Stimulated activated CD8-positive, alpha-beta memory T cell treated with anti-CD3 and anti-CD28 coated beads, Interleukin-7, amount 100 ng/mL, for 1 hour (primary cell): ENCODE results near the gene SLC25A27.

Experiments
- DNase-seq, 2 donors: peaks; one replicate each; pipeline ENCODE4 v3.0.0-alpha.2; 2020; ENCODE audit warnings: low read depth in 2 of 2

Gene SLC25A27

DNA sequence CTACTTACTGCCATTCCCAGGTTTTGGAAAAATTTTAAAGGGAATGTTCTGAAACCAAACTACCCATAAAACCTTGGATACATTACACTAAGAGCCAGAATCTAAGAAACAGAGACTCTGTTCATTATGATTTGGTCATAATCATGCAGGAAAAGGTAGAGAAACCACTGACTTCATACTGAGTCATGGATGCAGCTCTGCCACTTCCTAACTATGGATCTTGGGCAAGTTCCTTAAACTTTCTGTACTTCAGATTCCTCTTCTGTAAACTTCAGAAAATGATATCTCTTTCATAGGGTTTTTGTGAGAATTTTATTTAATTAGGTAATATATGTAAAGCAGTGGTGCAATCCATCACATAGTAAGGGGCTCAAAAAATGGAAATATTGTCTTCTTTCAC lies 62.4 kb downstream of the SLC25A27 start:
- no peak for DNase-seq

DNA sequence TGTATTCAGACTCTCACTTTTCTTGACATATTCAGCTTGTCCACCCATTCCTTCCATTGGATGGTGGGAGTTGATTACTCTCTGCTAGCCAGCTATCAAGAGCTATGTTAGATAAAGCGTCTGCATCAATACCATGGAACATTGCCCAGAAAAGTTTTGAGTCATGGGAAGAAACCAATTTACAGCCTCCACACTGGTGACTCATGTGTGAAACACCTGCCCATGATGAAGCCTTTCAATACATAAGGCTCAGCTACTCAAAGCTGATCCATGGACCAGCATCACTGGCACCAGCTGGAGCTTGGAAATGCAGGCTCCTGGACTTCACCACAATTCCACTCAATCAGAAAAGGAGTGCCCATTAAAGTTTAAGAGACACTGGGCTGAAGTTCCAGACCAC lies 66.3 kb downstream of the SLC25A27 start:
- DNase-seq = no peak

DNA sequence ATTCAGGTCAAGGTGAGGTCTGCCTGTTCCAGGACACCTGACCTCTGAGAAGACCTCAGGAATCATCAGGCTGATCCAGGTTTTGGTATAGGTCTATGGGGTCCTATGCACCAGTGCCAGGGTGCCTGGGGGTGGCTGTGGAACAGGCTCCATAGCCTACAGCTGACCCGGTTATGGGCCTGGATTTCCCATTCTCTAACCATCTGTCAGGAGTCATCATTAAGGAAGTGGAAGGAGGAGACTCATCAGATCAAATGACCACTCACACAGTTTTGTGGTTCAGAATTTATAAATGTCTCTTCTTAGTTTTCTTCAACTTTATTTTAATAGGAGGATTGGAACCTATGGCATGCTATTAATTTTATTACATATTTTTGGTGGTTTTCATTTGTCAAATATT lies 67.6 kb downstream of the SLC25A27 start:
- DNase-seq = no peak
